Stimulated activated CD4-positive, alpha-beta T cell treated with anti-CD3 and anti-CD28 coated beads, Interleukin-15, amount 100 ng/mL, for 48 hours (primary cell): ENCODE results near the gene TXNDC16.
"Not testable (repeated sequence)": the region's sequence is repeated elsewhere in the genome, so short reads cannot be mapped to it uniquely, and the experiment has no call there.

ENCODE experiments used
- DNase-seq, 2 donors: peaks; one replicate each; pipeline ENCODE4 v3.0.0-alpha.2; 2020; ENCODE audit warnings: low read depth in 2 of 2

The TXNDC16 gene

GRCh38 chr14:52552063-52552988, at the start of gene TXNDC16, which contains the start of gene GPR137C:
Gene TXNDC16 (minus strand): TSS chr14:52552505. CDS start chr14:52543557, 8,948 bp downstream.
Gene GPR137C (plus strand): TSS chr14:52552836. CDS start chr14:52553148, 312 bp downstream.
- peak; percentile 100 for DNase-seq

GRCh38 chr14:52599974-52600373, 47.7 kb upstream of the TXNDC16 start:
- DNase-seq = no peak

- DNase-seq = no peak
These were observed 46.3 kb upstream of the TXNDC16 start for GRCh38 chr14:52598568-52598967.

- DNase-seq = no peak
These were observed 44.6 kb upstream of the TXNDC16 start for GRCh38 chr14:52596861-52597260.

DNA sequence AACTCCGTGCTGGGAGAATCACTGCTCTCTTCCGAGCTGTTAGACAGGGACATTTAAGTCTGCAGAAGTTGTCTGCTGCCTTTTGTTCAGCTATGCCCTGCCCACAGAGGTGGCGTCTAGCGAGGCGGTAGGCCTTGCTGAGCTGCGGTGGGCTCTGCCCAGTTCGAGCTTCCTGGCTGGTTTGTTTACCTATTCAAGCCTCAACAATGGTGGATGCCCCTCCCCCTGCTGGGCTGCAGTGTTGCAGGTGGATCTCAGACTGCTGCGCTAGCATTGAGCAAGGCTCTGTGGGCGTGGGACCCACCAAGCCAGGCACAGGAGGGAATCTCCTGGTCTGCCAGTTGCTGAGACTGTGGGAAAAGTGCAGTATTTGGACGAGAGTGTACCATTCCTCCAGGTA, 44.0 kb upstream of the TXNDC16 start:
- no peak for DNase-seq

- no peak for DNase-seq
These were observed 38.0 kb upstream of the TXNDC16 start for GRCh38 chr14:52590318-52590717.

DNA sequence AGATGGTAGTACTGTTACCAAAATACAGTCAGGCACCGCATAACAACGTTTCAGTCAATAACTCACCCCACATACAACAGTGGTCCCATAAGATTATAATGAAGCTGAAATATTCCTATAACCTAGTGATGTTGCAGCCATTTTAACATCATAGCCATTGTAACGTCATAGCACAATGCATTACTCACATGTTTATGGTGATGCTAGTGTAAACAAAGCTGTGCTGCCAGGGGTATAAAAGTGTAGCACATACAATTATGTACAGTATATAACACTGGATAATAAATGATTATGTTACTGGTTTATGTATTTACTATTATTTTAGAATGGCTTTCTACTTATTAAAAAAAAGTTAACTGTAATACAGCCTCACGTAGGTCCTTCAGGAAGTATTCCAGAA, 37.3 kb upstream of the TXNDC16 start:
- DNase-seq = no peak

- no peak for DNase-seq
These were observed 31.2 kb upstream of the TXNDC16 start for GRCh38 chr14:52583544-52583943.

DNA sequence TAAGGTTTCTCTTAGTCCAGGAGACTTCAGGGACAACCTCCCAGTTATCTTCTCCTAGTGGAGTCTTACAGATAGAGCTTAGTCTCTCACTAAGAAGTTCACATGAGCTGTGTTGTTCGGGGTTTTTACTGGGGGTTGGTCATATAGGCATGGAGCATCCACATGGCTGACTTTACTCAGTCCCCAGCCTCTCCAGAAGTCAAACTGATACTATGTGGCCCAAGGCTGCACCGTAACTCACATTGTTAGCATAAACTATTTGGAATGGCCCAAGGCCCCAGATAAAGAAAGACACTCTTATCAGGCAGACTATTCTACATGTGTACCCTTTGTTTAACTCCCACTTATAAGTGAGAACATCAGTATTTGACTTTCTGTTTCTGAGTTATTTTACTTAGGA, 23.6 kb upstream of the TXNDC16 start:
- no peak for DNase-seq

- not testable (repeated sequence) for DNase-seq
These were observed 16.1 kb upstream of the TXNDC16 start for GRCh38 chr14:52568454-52568853.

DNA sequence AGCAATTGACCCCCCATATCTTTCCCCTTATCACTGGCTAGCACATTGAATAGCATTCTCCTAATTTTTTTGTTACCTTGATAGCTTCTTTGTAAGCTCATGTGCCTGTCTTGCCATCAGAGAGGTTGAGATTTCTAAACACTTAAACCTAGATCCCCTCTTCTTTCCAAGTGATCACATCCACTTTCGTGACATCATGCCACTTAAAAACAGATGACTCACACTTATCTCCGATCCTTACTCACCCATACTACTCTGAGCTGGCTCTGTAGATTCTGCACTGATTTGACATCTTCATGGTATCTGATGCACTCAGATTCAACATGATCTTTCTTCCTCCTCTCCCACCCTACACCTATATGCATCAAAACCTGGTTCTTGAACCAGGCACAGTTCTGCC, 10.8 kb upstream of the TXNDC16 start:
- no peak for DNase-seq

GRCh38 chr14:52558688-52559087, 6.4 kb upstream of the TXNDC16 start:
- no peak for DNase-seq

- DNase-seq = peak; percentile 58 to 65
These were observed 1.6 kb upstream of the TXNDC16 start for GRCh38 chr14:52553671-52554575.

DNA sequence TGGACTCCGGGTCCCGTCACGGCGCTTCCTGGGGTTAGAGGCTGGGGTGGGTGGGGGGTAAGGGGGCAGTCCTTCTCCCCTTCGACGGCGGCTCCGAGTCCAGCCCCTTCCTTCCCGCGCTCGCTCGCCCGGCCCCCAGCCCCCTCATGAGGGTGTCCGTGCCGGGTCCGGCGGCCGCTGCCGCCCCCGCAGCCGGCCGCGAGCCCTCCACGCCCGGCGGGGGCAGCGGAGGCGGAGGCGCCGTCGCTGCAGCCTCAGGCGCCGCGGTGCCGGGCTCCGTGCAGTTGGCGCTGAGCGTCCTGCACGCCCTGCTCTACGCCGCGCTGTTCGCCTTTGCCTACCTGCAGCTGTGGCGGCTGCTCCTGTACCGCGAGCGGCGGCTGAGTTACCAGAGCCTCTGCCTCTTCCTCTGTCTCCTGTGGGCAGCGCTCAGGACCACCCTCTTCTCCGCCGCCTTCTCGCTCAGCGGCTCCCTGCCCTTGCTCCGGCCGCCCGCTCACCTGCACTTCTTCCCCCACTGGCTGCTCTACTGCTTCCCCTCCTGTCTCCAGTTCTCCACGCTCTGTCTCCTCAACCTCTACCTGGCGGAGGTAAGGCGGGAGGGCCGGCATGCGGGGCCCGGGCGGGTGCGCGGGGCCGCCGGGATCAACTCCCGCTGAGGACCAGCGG, 831 bp upstream of the TXNDC16 start:
- DNase-seq = peak; percentile 15 to 20

- DNase-seq = no peak
These were observed 626 bp downstream of the TXNDC16 start for GRCh38 chr14:52551696-52552062.

DNA sequence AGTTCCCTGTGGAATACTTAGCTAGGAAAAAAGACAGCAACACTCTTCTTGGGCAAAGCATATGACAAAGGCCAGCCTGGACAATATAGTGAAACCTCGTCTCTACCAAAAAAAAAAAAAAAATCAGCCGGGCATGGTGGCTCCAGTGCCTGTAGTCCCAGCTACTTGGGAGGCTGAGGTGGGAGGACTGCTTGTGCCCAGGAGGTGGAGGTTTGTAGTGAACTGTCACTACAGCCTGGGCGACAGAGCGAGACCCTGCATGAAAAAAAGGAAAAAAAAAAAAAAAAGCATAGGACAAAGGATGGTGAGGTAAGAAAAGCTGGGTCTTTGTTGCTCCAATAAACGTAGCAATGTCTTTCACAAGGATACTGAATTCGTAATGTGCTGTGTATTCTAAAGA, 1.1 kb downstream of the TXNDC16 start:
- DNase-seq = no peak

GRCh38 chr14:52550661-52551060, 1.6 kb downstream of the TXNDC16 start:
- no peak for DNase-seq

- no peak for DNase-seq
These were observed 4.8 kb downstream of the TXNDC16 start for GRCh38 chr14:52547526-52547925.

DNA sequence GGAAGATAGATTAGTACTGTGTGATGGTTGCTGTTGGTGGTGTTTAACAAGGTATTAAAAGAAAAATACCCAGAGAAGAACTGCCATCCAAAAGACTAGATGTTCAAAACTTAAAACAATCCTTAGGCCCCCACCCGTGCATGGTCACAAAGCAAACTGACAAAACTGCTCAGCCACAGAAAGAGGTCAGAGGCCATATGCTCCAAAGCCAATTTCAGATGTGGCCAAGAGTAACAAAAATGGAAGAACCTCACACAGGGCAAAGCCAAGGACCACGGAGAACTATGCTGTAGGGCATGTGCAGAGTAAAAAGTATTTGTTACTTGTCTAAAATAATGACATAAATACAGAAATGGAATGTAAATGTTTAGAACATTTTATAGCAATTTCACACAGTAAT, 5.3 kb downstream of the TXNDC16 start:
- no peak for DNase-seq

DNA sequence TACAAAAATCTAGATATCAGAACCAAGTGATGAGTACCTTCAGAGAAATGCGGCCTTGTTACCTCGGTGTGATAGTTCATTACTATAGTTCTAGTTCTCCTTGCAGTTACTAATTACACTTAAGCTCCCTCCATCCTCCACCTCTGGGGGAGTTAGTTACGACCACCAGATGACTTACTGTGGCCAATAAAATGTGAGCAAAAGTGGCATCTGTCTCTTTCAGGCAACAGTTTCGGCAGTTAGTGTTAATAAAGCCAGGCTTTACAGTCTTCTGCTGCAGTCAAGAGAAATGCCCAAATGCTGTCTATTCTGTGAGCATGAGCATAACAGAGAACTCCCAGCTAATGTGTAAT, 6.0 kb downstream of the TXNDC16 start:
- DNase-seq = no peak

GRCh38 chr14:52545584-52546317, 6.6 kb downstream of the TXNDC16 start:
- no peak for DNase-seq
